Measurements from ENCODE around the gene ZSWIM1.

ZSWIM1 gene

DNA sequence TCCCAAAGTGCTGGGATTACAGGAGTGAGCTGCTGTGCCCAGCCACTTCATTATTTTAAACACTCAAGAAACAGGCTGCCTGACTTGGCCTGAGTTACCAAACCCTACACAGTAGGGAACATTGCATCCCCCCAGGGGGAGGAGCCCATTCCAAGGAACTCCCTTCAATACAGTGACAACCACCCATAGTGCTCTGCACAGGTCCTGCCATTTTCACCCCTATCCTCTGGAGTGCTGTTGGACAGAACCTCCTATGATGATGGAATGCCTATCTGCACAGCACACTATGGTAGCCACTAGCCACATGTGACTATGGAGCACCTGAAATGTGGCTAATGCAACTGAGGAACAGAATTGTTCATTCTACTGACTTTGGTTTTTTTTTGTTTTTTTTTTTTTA is 35.6 kb upstream of the ZSWIM1 start:
- no peak for TF ChIP-seq SPI1 (IDR thresholded peaks at IDR 0.05; ENCODE audit: borderline replicate concordance, low read depth)
- TF ChIP-seq, protein P1, sequence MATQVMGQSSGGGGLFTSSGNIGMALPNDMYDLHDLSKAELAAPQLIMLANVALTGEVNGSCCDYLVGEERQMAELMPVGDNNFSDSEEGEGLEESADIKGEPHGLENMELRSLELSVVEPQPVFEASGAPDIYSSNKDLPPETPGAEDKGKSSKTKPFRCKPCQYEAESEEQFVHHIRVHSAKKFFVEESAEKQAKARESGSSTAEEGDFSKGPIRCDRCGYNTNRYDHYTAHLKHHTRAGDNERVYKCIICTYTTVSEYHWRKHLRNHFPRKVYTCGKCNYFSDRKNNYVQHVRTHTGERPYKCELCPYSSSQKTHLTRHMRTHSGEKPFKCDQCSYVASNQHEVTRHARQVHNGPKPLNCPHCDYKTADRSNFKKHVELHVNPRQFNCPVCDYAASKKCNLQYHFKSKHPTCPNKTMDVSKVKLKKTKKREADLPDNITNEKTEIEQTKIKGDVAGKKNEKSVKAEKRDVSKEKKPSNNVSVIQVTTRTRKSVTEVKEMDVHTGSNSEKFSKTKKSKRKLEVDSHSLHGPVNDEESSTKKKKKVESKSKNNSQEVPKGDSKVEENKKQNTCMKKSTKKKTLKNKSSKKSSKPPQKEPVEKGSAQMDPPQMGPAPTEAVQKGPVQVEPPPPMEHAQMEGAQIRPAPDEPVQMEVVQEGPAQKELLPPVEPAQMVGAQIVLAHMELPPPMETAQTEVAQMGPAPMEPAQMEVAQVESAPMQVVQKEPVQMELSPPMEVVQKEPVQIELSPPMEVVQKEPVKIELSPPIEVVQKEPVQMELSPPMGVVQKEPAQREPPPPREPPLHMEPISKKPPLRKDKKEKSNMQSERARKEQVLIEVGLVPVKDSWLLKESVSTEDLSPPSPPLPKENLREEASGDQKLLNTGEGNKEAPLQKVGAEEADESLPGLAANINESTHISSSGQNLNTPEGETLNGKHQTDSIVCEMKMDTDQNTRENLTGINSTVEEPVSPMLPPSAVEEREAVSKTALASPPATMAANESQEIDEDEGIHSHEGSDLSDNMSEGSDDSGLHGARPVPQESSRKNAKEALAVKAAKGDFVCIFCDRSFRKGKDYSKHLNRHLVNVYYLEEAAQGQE (IDR thresholded peaks at IDR 0.05; ENCODE audit: insufficient replicate concordance, low read depth): no peak
- no peak for TF ChIP-seq POLR2AphosphoS5 (IDR thresholded peaks at IDR 0.05; ENCODE audit: low read depth)
- TF ChIP-seq, protein P2, sequence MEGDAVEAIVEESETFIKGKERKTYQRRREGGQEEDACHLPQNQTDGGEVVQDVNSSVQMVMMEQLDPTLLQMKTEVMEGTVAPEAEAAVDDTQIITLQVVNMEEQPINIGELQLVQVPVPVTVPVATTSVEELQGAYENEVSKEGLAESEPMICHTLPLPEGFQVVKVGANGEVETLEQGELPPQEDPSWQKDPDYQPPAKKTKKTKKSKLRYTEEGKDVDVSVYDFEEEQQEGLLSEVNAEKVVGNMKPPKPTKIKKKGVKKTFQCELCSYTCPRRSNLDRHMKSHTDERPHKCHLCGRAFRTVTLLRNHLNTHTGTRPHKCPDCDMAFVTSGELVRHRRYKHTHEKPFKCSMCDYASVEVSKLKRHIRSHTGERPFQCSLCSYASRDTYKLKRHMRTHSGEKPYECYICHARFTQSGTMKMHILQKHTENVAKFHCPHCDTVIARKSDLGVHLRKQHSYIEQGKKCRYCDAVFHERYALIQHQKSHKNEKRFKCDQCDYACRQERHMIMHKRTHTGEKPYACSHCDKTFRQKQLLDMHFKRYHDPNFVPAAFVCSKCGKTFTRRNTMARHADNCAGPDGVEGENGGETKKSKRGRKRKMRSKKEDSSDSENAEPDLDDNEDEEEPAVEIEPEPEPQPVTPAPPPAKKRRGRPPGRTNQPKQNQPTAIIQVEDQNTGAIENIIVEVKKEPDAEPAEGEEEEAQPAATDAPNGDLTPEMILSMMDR (IDR thresholded peaks at IDR 0.05; ENCODE audit: insufficient read depth, low read length): no peak
- TF ChIP-seq GABPA (IDR thresholded peaks at IDR 0.05; ENCODE audit: low read depth): no peak
- Histone ChIP-seq H3K4me3 (replicated peaks; ENCODE audit: insufficient read depth, low read length) (no peak overlapping the region), H3K27ac (replicated peaks) (no peak overlapping the region), H3K27me3 (ENCODE audit: insufficient read depth, poor library complexity, severe bottlenecking) (no peaks in the 10 kb centered on the region)
- no peak for DNase-seq (ENCODE audit: low read depth in 1 of 2, low spot score in 1 of 2)

DNA sequence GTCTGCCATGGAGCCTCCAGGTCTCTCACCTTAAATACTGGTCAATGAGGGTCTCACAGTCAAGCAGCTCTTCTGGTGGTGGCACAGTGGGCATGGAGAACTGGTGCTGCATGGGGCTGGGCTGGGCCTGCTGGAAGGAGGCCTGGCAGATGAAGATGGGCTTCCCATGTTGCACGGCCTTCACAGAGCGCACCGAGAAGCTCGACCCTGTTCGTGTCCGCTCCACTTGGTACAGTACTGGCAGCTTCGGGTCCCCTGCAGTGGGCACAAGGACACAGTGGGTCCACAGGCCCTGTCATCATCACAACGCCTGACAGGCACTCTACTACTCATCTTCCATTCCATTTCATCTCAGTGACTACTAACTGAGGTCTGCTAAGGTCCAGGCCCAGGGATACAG is 32.6 kb upstream of the ZSWIM1 start:
- DNase-seq (ENCODE audit: low read depth in 1 of 2, low spot score in 1 of 2): no peak
- TF ChIP-seq POLR2AphosphoS5 (IDR thresholded peaks at IDR 0.05; ENCODE audit: low read depth): no peak
- TF ChIP-seq, protein P2 (IDR thresholded peaks at IDR 0.05; ENCODE audit: insufficient read depth, low read length): no peak
- TF ChIP-seq, protein P1 (IDR thresholded peaks at IDR 0.05; ENCODE audit: insufficient replicate concordance, low read depth): no peak
- TF ChIP-seq GABPA (IDR thresholded peaks at IDR 0.05; ENCODE audit: low read depth): no peak

DNA sequence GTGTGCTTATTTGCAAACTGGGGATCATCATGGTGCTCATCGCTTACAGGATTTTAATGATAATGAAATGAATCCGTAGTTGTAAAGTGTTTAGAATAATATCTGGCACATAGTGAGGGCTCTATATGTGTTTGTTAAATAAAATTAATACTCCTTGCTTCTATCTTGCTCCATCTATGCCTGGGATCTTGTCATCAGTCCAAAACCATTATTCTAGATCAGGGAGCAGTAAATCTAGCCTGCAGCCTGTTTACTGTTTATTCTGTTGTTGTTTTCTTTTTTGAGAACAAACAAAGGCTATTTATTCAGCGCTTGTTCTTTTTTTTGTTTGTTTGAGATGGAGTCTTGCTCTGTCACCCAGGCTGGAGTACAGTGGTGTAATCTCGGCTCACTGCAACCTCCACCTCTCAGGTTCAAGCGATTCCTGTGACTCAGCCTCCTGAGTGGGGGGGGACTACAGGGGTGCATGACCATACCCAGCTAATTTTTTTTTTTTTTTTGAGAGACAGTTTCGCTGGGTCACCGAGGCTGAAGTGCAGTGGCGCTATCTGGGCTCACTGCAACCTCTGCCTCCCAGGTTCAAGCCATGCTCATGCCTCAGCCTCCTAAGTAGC is 32.0 kb upstream of the ZSWIM1 start:
- TF ChIP-seq, protein P2 (IDR thresholded peaks at IDR 0.05; ENCODE audit: insufficient read depth, low read length): no peak
- TF ChIP-seq GABPA (IDR thresholded peaks at IDR 0.05; ENCODE audit: low read depth): no peak
- no peak for TF ChIP-seq SPI1 (IDR thresholded peaks at IDR 0.05; ENCODE audit: borderline replicate concordance, low read depth)
- TF ChIP-seq POLR2AphosphoS5 (IDR thresholded peaks at IDR 0.05; ENCODE audit: low read depth): no peak
- TF ChIP-seq, protein P1 (IDR thresholded peaks at IDR 0.05; ENCODE audit: insufficient replicate concordance, low read depth): no peak
- Histone ChIP-seq H3K27ac (replicated peaks) (no peak overlapping the region), H3K4me3 (replicated peaks; ENCODE audit: insufficient read depth, low read length) (no peak overlapping the region), H3K27me3 (ENCODE audit: insufficient read depth, poor library complexity, severe bottlenecking) (no peaks in the 10 kb centered on the region)
- DNase-seq (ENCODE audit: low read depth in 1 of 2, low spot score in 1 of 2): no peak

More for the DNA sequence above, 32.6 kb upstream of the ZSWIM1 start:
- Histone ChIP-seq H3K27me3 (ENCODE audit: insufficient read depth, poor library complexity, severe bottlenecking) (no peaks in the 10 kb centered on the region), H3K4me3 (replicated peaks; ENCODE audit: insufficient read depth, low read length) (no peak overlapping the region), H3K27ac (replicated peaks) (no peak overlapping the region)

All from HL-60 (cell line).